GM19455 (cell line): ENCODE measurements around the gene AGPAT2.
"Not testable (repeated sequence)": the region's sequence is repeated elsewhere in the genome, so short reads cannot be mapped to it uniquely, and the experiment has no call there.

Source experiments
- ATAC-seq: cut with Tn5 transposase; IDR thresholded peaks from one replicate; pipeline ENCODE4 v1.9.1; 2021; ENCODE audit not compliant: unreplicated experiment

Gene AGPAT2

DNA sequence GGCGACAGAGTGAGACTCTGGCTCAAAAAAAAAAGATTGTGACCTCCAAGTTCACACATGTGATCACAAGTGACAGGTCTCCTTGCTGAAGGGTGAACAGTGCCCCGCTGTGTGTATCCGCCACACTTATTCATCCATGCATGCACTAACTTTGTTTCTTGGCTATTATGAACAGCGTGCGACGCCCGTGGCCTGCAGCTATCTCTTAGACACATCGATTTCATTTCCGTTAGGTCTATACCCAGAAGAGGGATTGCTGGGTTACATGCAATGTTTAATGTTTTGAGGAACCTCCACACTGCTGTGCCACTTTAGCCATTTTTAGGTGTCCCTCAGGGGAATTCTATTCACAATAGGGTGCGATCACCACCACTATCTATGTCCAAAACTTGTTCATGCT lies 36.6 kb downstream of the AGPAT2 start:
- no peak for ATAC-seq

DNA sequence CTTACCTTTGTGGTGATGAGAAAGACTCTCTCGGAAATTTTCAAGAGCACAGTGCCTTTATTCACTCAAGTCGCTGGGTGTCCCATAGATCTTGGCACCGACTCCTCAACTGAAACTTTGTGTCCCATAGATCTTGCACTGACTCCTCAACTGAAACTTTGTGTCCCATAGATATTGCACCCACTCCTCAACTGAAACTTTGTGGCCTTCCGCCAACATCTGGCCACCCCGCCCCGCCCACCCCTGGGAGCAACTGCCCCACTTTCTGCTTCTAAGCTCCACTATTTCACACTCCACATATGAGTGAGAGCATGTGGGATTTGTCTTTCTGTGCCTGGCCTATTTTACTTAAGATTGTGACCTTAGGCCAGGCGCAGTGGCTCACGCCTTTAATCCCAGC lies 37.2 kb downstream of the AGPAT2 start:
- no peak for ATAC-seq

DNA sequence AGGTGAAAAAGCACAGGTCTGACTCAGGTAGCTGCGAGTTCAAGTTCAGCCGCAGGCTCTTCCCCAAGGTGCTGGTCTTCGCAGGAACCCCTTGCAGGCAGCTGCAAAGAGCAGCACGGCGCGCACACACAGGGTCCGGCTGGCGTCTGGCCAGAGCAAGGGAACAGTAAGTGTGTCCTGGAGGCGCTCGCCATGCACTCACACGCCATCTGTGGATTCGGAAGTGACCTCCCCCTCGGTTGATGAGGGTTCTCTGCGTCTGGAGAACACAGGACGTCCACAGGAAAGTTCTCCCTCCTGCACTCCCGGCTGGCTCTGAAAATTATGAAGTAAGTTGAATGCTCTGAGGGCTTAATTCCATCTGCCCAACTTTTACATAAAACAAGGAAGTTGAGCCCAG lies 38.5 kb downstream of the AGPAT2 start:
- no peak for ATAC-seq

DNA sequence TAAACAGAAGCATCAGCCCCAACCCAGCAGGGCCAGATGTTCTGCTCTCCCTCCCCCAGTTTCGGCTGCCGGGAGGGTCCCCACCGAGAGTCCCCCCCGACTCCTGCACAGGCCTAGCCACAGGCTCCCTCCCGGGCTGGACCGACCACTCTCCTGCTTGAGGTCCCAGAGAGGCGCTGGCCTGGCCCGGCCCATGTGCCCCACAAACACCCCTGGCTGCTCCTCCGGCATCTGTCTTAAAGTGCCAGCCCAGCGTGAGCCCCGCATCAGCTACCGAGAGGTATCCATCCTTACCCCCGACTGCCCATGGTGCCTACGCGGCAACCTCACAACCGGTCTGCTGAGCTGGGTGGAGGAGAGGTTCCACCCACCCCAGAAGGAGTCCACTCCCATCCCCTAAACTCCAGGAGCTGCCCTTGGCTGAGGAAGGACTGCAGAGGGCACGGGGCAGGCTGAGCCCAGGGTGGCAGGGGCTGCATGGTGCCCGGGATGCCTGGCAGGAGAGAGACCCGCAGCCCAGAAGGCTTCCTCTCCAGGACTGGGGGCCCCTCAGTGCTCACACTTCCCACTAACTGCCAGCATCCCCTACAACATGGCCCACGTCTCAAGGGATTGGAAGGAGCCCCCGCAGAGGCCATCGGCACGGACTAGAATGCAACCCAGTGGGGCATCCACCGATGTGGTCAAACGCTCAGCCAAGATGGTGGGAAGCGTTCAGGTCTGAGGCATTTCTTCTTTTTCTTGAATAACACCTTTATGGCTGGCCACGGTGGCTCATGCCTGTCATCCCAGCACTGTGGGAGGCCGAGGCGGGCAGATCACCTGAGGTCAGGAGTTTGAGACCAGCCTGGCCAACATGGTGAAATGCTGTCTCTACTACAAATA lies 40.2 kb downstream of the AGPAT2 start:
- ATAC-seq = no peak

- no peak for ATAC-seq
Measured at GRCh38 chr9:136645903-136646754, 41.1 kb downstream of the AGPAT2 start.

DNA sequence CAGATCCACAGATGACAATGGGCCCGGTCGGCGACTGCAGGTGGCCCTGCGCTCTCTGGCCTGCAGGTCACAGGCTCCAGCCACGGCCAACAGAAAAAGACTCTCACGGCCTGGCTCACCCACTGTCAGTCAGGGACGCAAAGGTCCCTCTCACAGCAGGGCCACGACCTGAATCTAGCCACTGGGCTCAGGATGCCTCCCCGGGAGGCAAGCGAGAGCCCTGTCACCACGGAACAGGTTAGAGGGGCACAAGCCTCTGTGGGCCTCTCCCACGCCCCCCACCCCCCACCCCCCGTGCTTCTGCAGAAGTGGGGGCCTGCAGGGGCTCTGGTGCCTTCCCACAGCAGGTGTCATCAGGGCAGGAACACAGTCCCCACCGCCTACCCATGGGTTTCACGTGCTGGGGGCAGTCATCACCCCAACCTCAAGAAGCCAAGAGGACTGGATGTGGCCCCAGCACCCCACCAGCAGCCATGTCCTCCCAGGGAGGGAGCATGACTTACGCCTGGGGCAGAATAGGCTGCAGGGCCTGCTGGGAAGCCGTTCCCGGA lies 41.8 kb downstream of the AGPAT2 start:
- ATAC-seq = no peak

DNA sequence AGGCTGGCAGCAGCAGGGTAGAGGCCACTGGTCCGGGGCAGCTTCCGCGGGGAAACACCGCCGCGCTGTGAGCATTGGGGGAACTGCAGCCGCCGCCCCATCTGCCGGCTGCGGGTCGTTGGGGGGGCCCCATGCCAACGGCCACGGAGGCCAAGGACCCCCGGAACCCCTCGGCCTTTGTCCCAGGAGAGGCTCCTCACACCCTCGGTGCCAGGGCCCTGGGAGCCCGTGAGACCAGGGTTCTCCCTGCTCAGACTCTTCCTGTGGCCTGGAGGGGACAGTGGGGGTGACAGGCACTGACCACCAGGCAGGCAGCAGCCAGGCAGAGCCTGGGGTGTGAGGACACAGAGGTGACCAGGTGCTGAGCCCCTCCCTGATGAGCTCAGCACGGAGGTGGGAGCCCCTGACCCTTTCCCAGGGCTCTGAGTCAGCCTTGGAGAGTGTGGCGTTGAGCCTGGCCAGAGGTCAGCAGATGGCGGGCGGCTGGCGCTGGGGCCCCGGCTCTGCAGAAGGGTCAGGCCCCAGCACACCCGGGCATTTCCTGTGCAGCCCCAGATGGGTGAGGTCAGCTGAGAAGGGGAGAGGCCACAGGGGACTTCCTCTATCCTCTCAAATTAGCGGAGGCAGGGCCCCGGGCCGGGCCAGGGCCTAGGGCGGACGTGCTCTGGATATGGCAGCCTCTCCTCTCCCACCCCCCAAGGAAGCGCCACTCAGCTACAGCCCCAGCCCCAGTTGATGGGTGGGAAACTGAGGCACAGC lies 42.5 kb downstream of the AGPAT2 start:
- ATAC-seq = no peak

- no peak for ATAC-seq
Measured at GRCh38 chr9:136644343-136644592, 43.0 kb downstream of the AGPAT2 start.

DNA sequence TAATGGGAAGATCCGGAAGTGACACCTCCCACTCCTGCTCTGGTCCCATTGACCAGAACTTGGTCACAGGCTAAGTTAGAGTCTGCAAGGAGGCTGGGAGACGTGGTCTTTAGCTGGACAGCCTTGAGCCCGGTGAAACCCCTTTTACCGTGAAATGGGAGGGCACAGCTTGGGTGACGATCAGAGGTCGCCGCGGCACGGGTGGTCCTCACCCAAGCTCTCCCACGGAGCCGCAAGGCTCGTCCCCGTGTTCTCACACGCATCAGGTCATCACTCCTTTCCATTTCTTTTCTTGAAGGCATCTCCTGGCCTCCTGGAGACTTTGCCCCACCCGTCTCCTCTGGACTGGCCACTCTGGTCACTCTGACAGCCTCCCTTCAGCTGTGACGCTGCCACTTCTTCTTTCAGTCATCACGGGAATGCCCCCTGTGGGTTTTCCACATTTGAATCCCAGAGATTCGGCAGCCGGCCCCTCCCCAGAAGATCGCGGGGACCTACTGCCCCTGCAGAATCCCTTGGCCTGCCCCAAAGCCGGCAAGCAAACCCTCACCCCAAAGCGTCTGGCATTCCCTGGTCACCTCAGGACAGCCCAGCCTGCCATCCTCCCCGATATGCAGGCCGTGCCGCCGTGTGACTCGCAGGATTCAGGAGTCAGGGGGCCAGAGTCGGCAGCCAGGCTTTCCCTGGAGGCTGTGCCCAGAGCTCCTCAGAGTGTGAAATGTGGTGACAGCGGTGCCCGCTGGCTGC lies 43.5 kb downstream of the AGPAT2 start:
- no peak for ATAC-seq

DNA sequence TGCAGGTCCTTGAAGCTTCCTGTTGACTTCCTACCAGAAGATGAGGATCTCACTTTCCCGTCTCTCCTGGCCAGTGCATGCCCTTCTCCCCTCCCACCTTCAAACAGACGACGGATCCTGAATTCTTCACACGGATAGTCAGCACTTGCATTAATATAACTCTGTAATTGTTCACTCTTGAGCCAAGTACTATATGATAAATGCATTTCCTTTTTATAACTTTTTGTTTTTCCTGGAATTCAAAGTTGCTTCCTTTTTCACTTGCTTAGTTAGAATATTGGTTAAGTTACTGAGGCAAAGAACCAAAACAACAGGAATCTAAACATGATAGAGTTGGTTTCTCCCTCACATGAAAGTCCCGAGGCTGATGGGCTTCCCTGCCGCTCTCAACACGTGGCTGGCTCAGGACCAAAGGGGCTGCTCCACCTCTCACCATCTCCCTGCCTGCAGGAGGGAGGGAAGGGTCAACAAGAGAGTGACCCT lies 44.8 kb downstream of the AGPAT2 start:
- ATAC-seq = no peak

DNA sequence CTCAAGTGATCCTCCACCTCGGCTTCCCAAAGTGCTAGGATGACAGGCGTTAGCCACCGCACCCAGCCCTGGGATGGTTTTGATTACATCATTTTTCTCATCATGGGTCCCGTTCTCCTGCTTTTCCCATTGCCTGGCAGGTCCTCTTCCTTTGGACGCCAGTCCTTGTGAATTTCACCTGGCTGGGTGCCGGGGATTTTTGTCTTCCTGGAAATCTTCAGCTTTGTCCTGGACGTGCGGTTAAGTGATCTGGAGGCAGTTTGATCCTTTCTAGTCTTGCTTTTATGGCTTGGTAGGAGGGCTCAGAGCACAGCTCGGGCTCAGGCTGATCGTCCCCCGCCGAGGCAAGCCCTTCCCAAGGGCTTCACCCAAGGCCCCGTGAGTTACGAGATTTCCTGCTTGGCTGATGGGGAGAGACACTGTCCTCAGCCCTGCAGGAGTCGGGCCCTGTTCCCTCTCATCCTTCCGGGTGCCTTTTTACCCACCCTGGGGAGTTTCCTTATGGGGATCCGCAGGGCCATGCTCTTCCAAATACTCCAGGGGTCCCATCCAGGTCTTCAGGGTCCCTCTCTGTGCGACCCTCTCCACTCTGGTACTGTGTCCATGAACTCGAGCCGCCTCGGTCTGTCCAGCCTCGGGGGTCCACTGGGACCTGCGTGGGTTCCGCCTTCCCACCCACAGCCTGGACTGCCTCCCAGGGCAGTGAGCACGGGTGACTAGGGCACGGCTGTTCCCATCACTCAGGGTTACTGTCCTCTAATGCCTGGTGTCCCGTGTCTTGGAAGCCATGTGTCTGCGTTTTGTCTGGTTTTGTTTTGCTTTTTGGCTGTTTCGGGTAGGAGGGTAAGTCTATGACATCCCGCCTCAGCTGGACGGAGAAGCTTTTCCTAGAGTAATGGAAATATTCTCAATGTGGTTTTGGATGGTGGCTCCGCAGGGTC lies 46.8 kb downstream of the AGPAT2 start:
- ATAC-seq = no peak

DNA sequence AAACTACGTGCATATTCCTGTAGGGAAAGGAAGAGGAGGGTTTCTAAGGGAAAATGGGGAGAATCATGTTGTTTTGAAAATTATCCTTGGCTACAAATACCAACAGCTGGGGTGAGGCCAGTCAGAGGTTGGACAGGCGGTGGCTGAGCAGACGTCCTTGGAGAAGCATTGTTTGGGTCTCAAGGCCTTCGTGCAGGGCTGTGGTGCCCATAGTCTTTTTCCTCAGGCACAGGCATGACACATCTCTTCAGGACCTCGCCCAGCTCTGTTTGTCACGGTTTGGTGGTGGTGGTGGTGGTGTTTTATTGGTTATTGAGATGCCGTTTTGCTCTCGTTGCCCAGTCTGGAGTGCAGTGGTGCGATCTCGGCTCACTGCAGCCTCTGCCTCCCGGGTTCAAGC lies 52.4 kb downstream of the AGPAT2 start:
- no peak for ATAC-seq

- not testable (repeated sequence) for ATAC-seq
Measured at GRCh38 chr9:136632491-136633106, 54.7 kb downstream of the AGPAT2 start.

DNA sequence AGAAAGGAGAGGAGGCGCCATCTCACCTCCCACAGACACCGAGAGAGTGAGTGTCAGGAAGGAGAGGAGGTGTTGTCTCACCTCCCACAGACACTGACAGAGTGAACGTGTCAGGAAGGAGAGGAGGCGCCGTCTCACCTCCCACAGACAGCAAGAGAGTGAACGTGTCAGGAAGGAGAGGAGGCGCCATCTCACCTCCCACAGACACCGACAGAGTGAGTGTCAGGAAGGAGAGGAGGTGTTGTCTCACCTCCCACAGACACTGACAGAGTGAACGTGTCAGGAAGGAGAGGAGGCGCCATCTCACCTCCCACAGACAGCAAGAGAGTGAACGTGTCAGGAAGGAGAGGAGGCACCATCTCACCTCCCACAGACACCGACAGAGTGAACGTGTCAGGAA lies 55.2 kb downstream of the AGPAT2 start:
- ATAC-seq = not testable (repeated sequence)

DNA sequence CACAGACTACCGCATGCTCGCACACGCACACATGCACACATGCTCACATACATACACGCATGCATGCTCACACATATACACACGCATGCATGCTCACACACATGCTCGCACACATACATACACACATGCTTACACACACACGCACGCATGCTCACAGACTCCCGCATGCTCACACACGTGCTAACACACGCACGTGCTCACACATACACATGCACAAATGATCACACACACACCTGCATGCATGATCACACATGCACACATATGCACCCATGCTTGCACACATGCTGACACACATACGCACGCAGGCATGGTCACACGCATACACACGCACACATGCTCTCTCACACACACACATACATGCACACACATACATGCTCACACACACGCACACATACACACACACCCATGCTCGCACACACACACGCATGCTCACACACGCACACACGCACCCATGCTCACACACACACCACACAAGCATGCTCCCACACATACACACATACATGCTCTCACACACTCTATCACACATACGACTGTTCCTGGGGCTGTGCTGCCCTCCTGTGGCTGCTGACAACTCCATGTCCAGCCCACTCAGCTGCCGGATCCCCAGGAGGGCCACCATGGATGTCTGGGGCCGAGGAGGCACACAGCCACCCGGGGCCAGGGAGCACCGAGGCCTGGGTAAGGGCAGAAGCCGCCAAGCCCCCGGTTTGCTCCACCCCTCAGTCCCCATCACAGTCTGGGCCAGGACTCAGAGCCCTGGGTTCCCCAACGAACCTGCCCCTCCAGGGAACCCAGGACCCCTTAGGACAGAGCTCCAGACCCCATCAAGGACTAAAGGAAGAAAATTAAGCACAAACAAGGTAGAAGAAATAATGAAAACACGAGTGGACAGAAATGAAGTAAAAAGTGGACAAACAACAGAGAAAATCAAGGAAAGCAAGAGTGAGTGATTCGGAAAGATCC lies 55.9 kb downstream of the AGPAT2 start:
- ATAC-seq = no peak

DNA sequence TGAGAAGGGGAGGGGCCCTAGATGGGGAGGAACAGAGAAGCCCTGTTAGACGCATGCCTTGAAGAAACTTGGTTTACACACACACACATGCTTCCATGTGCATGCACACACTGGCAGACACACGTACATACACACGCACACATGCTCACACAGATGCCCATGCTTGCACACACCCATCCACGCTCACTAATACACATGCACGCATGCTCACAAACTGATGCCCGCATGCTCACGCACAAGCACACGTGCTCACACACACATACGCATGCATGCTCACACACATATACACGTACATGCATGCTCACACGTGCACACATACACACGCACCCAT lies 56.6 kb downstream of the AGPAT2 start:
- ATAC-seq = no peak

DNA sequence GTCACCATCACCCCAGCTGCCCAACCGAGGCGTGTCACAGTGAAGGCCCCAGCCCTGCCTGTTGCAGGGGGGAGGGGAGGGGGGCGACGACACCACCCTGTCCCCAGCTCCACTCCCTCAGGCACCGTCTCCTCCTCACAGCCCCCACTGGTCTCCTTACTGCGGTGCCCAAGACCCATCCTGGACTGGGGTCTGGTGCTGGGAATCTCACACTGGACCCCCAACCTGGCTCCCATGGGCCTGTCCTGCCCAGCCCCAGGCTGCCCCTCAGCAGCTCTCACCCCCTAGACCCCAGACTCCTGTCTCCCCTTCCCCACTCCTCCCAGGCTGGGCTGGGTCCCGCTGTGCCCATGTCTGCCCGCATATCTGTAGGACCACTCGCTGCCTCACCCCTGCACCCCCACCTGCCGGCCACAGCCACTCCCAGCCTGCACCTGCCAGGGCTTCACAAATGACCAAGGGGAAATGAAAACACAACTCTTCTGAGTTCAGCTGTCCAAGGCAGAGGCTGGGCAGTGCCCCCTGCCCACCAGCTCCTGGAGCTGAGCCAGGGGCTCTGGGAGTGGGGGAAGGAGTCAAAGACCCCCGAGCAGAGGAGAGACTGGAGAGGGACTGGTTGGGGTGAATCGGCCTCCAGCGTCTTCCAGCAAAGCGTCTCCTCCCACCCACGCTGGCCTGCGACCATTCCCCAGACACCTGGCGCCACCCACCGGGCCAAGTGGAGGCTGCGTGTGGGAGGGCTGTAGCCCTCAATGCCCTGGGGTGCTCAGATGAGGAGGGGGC lies 57.2 kb downstream of the AGPAT2 start:
- ATAC-seq = no peak
